SW 1271 (cell line): ENCODE data around the gene TMEM60.
A peak's percentile ranks its signal among the peaks of the same experiment; 100 is the strongest.
"Not testable (repeated sequence)": the region's sequence is repeated elsewhere in the genome, so short reads cannot be mapped to it uniquely, and the experiment has no call there.

Source experiments
- DNase-seq, 2 experiments: peaks; one replicate each; lab custom pipeline; 2025; lab: John Stamatoyannopoulos, UW

The TMEM60 gene, protein sequence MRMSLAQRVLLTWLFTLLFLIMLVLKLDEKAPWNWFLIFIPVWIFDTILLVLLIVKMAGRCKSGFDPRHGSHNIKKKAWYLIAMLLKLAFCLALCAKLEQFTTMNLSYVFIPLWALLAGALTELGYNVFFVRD

DNA sequence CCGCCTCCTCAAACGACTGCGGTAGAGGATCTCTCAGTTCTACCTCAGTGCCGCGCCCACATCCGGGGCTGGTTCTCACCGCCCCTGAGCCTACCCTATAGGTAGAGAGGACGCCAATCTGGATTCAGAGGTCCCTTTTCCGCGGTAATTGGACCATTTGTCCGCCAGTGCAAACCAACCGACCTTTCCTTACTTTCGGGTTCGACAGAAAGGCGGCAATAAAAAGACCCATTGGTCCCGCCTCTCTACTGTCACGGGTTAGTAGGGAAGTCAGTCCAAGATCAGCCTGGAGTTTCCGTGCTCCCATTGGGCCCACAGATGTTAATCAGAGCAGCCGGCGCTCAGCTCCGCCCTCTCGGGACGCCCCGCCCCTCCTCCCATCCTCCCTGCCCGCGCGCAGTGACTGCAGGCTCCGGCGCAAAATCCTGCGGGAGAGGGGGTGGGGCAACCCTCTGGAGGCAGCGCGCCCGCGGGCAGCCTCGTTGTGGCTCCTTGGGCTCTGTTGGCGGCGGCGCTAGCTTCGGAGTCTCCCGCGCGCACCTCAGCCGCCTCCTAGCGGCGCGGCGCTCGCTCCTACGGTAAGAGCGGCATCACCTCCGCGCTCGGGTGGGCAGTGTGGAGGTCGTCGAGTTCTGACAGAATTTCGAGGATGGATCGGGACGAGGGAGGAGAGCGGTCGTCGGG lies at the start of gene TMEM60, which contains the start of gene PHTF2:
Gene TMEM60, minus strand, starts transcription at position 41 of the 684 bp plus-strand sequence. CDS start 4,061 bp downstream, outside the sequence.
Gene PHTF2, plus strand, starts transcription at position 380 of the 684 bp plus-strand sequence.
- DNase-seq: peak; percentile 97 to 99

DNA sequence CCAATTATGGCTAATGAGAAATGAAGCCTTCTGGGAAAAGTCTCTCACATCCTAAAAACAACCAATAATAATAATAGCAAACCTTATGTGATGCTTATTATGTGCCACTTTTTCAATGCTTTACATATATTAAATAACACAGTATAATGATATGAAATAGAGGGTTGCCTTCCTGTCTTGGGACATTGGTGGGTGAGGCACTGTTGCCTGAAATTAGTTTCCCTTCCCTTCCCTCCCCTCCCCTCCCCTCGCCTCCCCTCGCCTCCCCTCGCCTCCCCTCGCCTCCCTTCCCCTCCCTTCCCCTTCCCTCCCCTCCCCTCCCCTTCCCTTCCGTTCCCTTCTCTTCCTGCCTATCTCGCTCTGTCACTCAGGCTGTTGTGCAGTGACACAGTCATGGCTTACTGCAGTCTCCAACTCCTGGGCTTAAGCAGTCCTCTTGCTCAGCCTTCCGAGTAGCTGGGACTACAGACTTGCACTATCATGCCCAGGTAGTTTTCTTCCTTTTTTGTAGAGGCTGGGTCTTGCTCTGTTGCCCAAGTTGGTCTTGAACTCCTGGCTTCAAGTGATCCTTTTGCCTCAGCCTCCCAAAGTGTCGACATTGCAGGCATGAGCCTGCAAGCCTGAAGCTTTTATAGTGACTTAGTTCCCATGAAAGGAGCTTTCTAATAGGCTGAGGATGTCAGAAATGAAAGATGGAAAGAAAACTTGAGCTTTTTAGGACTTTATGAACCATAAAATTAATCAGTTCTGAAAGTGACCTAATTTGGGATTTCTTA lies 48.3 kb upstream of the TMEM60 start:
- no peak for DNase-seq

DNA sequence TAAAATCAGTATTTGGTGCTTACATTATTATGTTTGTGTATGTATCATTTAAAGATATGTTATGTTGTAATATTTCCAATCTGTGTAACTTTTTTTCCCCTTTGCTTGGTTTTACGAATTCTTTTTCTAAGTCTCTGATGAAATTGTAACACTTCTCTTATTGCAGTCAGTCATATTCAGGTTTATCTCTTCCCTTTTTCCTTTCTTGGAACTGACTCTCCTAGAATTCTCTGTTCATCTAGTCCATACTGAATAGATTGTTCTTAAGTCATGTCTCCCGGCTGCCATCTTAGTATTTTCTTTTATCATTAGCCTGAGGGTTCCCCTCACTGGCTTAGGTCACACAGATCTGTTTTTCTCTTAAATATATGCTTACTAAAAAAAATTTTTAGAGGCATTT lies 45.0 kb upstream of the TMEM60 start:
- no peak for DNase-seq

DNA sequence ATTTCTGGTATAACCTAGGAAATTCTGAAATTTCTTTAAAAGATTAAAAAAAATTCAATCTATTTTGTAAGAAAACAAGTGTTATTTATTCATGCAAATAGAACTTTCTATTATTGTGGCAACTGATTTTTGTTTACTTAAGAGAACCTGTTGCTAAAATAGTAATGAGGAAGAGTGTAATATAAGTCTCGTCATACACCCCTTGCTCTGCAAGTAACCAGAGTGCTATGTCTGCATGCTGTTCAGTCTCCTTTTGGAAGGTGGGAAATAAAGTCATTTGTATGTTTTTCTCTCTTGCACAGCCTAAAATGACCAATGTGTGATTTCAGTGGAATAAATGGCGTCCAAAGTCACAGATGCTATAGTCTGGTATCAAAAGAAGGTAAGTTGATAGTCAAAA lies 41.7 kb upstream of the TMEM60 start:
- no peak for DNase-seq

DNA sequence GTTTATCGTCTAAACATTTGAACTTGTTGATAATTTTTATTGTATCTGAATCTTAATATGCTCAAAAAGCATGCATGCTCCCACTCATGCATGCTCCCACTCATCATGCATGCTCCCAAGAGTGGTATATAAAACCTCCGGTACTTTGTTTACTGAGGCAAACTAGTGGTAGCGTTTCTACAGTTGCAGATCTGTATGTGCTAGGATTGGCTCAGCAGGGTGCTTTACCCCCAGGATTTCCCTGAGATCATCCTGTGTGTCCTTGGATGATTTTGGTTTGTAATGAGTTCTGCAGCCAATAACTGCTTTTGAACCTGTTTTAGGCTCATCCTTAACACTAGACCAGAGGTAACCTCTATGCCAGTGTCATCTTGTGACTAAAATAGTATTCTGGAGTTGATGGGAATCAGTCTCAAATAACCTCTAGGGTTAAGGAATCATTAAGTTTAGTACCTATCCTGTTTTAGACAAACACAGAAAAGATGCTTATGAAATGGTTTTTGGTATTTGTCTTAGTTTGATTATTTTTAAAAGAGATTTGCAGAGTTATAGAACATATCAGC lies 40.8 kb upstream of the TMEM60 start:
- no peak for DNase-seq

DNA sequence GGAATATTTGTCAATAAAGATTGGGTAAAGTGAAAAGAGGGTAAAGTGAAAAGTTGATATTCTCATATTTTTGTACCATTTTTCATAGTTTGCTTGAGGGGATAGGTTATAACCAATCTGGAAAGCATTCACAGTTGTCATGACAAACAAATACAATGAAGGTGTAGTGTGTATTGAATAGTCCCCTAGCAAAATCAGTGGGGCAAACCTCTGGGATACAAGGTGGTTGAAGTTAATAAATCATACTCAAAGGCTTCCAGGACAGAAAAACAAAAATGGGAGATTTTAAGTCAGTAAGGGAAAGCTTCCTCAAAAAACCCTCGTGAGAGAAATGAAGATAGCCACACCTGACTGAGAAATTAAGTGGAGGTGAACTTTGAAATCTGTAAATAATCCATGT lies 39.7 kb upstream of the TMEM60 start:
- DNase-seq: no peak

DNA sequence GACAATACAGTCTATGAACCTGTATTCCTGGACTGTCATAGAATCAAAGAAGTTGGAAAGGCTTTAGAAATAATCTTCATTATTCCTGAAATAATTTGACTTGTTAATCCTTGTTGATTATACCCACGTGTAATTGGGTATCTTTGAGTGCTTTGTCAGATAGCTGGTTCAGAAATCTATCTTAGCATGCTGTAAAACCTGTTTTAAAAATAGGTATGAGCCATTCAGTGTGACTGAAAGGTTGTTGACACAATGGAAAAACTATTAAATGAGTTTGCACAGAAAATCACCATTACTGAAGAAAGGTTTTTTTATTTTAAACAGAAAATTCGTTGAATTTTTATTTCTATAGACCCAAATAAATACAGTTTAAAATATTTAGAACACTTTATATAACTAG lies 39.0 kb upstream of the TMEM60 start:
- DNase-seq: no peak

DNA sequence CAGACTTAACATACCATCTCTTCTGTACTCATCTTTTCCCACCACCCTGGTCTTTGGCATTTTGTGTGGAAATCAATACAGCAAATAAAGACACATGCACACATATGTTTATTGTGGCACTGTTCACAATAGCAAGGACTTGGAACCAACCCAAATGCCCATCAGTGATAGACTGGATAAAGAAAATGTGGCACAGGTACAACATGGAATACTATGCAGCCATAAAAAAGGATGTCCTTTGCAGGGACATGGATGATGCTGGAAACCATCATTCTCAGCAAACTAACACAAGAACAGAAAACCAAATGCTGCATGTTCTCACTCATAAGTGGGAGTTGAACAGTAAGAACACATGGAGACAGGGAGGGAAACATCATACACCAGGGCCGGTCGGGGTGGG lies 38.2 kb upstream of the TMEM60 start:
- DNase-seq: not testable (repeated sequence)

DNA sequence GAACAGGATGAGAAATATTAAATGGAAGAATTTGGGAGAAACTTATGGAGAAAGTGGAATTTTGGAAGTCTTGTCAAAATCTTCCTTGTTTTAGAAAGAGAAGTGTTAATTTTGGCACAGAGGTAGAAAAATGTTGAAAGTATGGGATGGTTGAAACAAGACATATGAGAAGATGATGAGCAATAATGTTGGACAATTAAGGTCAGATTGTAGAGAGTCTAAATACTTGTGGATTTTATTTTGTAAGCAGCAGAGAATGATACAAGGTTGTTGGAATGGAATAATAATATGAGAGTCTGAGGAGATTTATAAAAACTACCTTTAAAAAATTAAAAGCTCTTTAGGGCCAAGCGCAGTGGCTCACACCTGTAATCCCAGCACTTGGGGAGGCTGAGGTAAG lies 34.9 kb upstream of the TMEM60 start:
- DNase-seq: no peak

DNA sequence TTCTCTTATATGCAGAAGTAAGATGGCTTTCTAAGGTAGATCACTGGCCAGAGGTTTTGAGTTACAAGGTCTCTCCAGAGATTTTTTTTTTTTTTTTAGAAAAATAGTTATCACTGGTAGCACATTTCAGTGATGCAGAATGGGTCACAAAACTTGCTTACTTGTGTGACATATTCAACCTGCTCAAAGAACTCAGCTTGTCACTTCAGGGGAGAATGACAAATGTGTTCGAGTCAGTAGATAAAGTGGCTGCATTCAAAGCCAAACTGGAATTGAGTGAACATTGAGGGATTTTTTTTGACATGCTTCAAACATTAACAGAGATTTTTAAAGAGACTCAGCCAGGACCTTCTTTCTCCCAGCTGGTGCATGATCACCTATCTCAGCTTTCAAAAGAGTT lies 33.7 kb upstream of the TMEM60 start:
- no peak for DNase-seq

DNA sequence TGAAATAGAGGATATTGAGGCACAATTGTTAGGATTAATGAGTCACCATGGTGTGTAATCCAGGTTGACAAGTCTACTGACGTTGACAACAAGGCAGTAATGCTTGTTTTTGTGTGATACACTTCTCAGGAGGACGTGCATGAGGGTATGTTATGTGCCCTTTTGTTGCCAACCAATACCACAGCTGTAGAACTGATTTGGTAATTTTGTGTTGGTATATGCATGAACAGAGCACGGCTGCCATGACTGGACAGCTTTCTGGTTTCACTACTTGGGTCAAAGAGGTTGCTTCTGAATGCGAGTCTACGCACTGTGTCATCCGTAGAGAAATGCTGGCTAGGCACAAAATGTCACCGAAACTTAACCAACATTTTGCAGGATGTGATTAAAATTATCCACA lies 33.2 kb upstream of the TMEM60 start:
- DNase-seq: no peak

DNA sequence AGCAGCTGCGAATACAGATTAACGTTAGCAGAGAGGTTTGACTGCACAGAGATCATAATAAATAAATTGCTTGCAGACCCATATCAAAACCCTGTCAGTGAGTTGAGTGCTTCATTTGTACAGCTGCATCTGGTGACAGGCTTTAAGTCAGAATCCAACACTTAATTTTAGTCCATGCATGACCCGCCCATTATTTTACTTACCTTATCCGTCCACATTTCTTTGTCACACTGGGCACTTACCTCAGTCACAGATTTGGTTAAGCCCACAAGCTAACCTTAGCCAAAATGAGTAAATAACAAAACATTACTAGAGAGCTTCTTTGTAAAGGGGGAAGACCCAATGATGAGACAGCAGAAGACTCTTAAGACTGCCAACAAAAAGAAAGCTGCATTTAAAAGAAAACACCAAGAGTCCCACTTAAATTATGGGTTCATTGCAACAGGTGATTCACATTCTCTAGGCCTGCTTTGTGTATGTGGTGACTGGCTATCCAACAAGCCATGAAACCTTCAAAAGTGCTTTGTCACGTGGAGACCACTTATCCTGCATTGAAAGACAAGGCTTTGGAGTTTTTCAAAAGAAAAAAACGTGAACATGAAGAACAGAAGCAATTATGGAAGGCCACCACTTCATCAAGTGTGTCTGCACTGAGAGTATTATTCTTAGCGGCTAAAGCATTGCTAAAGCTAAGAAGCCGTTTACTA lies 32.6 kb upstream of the TMEM60 start:
- no peak for DNase-seq

DNA sequence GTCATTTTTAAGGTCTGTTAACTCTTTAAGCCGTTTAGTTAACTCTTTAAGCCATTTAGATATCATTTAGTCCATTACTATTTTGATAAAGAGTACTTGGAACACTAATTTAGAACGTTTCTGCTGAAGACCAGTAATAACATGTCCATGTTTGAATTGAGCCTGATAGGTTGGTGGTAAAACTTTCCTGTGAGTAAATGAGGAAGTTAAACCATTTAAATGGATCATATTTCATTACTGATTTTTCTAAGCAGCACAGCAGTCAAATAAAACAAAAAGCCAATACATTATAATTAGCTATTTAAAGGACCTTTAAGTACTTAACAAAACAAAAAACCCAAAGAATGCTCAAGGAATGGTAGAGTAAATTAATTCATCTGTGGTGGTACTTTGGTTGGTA lies 29.8 kb upstream of the TMEM60 start:
- DNase-seq: no peak

DNA sequence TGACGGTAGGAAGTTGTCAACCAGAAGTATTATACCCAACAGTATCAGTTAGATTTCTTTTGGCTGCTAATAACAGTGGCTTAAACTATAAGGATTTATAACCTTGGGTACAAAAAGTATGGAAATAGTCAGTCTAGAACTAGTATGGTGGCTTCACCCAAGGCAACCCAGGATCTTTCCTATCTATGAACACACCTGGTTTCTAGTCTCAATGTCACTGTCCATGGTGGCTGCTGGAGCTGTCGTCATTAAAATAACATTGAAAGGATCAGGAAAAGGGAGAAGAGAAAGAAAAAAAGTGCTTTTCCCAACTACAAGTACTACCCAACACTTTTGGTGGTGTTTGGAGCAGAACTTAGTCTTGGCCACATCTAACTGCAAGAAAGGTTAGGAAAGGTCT lies 28.1 kb upstream of the TMEM60 start:
- no peak for DNase-seq

DNA sequence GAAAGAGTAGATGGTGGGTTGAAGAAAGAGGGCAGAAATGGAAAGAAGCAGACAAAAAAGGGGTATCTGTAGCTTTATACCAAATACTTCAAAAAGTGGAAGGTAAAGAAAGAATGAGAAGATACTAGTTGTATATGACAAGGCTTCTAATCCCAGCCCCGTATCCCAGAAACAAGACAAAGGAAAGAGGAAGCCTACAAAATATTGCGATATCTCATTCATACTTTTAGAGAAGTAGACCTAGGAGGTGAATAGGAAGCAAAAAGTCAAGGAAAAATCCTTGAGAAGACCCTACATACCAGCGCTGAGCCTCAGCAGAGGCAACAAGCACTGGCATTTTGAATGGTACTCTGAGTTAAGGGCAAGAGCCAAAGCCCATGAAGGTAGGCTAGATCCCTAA lies 26.9 kb upstream of the TMEM60 start:
- no peak for DNase-seq

DNA sequence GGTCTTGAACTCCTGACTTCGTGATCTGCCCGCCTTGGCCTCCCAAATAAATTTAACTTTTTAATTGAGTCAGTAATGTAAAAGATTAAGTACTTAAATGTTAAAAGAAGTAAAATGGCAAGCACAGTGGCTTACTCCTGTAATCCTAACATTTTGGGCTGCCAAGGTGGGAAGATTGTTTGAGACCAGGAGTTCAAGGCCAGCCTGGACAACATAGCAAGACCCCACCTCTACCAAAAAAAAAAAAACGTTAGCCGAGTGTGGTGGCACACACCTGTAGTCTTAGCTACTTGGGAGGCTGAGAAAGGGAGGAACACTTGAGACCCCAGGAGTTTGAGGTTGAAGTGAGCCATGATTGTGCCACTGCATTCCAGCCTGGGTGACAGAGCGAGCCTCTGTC lies 26.4 kb upstream of the TMEM60 start:
- no peak for DNase-seq

DNA sequence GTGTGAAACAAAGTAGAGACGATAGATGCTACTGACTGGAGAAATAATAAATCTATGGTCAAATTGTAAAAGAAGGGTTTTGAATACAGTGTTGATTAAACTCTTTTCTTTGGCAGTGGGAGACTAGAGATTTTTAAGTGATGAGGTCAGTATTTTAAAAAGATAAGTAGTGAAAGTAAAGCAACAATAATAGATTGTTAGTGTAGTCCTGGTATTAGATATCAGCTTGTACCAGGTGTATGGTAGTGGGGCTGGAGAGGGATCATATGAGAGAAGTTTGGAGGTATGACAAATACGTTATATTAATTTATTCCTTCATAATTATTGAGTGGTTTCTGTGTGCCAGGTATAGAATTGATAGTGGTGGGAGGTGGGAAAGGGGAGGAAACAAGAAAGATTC lies 25.6 kb upstream of the TMEM60 start:
- DNase-seq: no peak

DNA sequence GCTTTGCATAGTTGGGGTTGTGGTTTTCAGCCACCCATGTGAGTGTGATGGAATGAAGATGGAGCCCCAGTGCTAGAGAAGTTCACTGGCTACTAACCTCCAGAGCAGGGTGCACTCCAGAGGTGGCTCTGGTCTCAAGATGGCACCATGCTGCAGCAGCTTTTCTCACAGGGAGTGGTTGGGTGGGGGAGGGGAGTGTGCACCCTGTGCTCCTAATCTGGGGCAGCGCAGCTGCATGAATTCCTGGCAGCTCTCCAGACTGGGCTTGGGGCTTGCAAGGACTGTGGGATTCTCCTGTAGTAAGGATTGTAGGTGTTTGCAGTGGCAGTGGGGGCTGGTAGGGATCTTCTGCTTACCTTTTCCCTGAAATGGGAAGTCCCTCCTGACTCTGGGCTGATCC lies 24.0 kb upstream of the TMEM60 start:
- DNase-seq: no peak

DNA sequence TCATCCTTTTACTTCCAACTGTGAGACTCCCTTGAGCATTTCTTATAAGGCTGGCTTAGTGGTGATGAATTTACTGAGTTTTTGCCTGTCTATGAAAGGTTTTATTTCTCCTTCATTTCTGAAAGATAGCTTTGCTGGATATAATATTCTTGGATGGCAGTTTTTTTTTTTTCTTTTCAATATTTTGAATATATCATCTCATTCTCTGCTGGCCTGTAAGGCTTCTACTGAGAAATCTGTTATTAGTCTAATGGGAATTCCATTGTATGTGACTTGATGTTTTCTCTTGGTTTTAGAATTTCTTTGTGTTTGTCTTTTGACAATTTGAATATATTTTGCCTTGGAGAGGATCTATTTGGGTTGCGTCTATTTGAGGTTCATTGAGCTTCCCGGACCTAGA lies 22.7 kb upstream of the TMEM60 start:
- no peak for DNase-seq

DNA sequence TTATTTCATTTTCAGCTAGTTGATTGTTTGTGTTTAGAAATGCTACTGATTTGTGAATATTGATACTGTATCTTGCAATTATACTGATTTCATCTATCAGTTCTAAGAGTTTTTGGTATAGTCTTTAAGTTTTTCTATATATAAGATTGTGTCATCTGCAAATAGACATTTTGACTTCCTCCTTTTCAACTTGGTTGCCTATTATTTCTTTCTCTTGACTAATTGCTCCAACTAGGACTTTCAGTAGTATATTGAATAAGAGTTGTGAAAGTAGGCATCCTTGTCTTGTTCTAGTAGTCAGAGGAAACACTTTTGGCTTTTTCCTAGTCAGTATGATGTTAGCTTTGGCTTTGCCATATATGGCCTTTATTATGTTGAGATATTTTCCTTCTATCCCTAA lies 20.8 kb upstream of the TMEM60 start:
- no peak for DNase-seq

DNA sequence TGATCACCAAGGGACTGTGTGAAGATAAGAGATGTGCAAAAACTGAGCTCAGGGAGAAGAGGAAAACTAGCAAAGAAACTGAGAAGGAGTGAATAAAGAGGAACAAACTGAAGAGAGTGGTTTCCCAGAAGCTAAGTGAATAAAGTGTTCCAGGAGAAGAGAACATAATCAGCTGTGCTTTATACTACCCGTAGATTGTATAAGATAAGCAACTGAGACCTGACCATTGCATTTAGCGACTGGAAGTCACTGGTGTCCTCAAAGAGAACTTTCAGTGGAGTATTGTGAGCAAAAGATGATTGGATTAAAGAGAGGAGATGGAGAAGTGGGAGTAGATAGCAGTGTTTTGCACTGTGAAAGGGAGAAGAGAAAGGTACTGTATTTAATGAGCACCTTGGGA lies 14.9 kb upstream of the TMEM60 start:
- no peak for DNase-seq

DNA sequence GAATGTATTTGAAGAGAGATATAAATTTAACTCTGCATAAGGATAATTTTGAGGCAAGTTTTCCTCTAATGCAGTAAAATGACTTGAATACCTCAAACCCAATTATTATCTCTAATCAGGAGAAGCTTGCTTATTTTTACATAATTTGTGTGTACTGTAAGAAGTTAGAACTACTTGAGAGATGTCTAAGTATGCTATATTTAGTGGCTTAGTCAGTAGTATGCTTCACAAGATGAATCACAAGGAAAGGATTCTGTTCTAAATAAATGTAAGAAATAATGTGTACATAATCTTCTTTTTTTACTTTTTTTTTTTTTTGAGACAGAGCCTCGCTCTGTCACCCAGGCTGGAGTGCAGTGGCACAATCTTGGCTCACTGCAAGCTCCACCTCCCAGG lies 14.1 kb upstream of the TMEM60 start:
- DNase-seq: peak; percentile 32
